ENCODE measurements around the gene PPP2R5E.

Gene PPP2R5E

GRCh38 chr14:63343878-63344277, 199.3 kb downstream of the PPP2R5E start:
- Histone ChIP-seq H3K9me3 (ENCODE audit: control insufficient read depth, low read length) (no peaks in the 10 kb centered on the region), H3K4me1 (ENCODE audit: control insufficient read depth, insufficient read depth, low read length, poor library complexity, severe bottlenecking) (no peaks in the 10 kb centered on the region), H3K4me3 (ENCODE audit: extremely low read depth, insufficient read depth, low read length, poor library complexity, severe bottlenecking) (no peak overlapping the region), H3K27ac (ENCODE audit: low read depth, low read length, severe bottlenecking) (no peak overlapping the region), H3K36me3 (ENCODE audit: control insufficient read depth, insufficient read depth, low read length) (no peaks in the 10 kb centered on the region)
- WGBS, 2 experiments (ENCODE audit: insufficient coverage in 2 of 2): no CpG with 5 or more reads among the region's 1 CpG

GRCh38 chr14:63342371-63342770, 200.8 kb downstream of the PPP2R5E start:
- no peak overlapping the region for H3K27ac ChIP-seq (ENCODE audit: low read depth, low read length, severe bottlenecking)
- no peaks in the 10 kb centered on the region for H3K4me1 ChIP-seq (ENCODE audit: control insufficient read depth, insufficient read depth, low read length, poor library complexity, severe bottlenecking)
- no peaks in the 10 kb centered on the region for H3K9me3 ChIP-seq (ENCODE audit: control insufficient read depth, low read length)
- 92 to 93% methylated on average over 4 to 6 of the region's 7 CpGs for WGBS, 2 experiments (ENCODE audit: insufficient coverage in 2 of 2)
- no peak overlapping the region for H3K4me3 ChIP-seq (ENCODE audit: extremely low read depth, insufficient read depth, low read length, poor library complexity, severe bottlenecking)
- no peaks in the 10 kb centered on the region for H3K36me3 ChIP-seq (ENCODE audit: control insufficient read depth, insufficient read depth, low read length)

- Histone ChIP-seq H3K4me3 (ENCODE audit: extremely low read depth, insufficient read depth, low read length, poor library complexity, severe bottlenecking) (no peak overlapping the region), H3K9me3 (ENCODE audit: control insufficient read depth, low read length) (no peaks in the 10 kb centered on the region), H3K27ac (ENCODE audit: low read depth, low read length, severe bottlenecking) (no peak overlapping the region), H3K36me3 (ENCODE audit: control insufficient read depth, insufficient read depth, low read length) (no peaks in the 10 kb centered on the region), H3K4me1 (ENCODE audit: control insufficient read depth, insufficient read depth, low read length, poor library complexity, severe bottlenecking) (no peaks in the 10 kb centered on the region)
- 91 to 100% methylated on average over 1 to 2 of the region's 6 CpGs for WGBS, 2 experiments (ENCODE audit: insufficient coverage in 2 of 2)
Measured at GRCh38 chr14:63328787-63329737, 214.1 kb downstream of the PPP2R5E start.

- Histone ChIP-seq H3K36me3 (ENCODE audit: control insufficient read depth, insufficient read depth, low read length) (no peaks in the 10 kb centered on the region), H3K9me3 (ENCODE audit: control insufficient read depth, low read length) (no peaks in the 10 kb centered on the region), H3K4me3 (ENCODE audit: extremely low read depth, insufficient read depth, low read length, poor library complexity, severe bottlenecking) (no peak overlapping the region), H3K27ac (ENCODE audit: low read depth, low read length, severe bottlenecking) (no peak overlapping the region), H3K4me1 (ENCODE audit: control insufficient read depth, insufficient read depth, low read length, poor library complexity, severe bottlenecking) (no peaks in the 10 kb centered on the region)
- WGBS, 2 experiments (ENCODE audit: insufficient coverage in 2 of 2): 92 to 94% methylated on average over 2 to 4 of the region's 5 CpGs
Measured at GRCh38 chr14:63326840-63327239, 216.3 kb downstream of the PPP2R5E start.

- Histone ChIP-seq H3K27ac (ENCODE audit: low read depth, low read length, severe bottlenecking) (no peak overlapping the region), H3K4me1 (ENCODE audit: control insufficient read depth, insufficient read depth, low read length, poor library complexity, severe bottlenecking) (no peaks in the 10 kb centered on the region), H3K9me3 (ENCODE audit: control insufficient read depth, low read length) (no peaks in the 10 kb centered on the region), H3K4me3 (ENCODE audit: extremely low read depth, insufficient read depth, low read length, poor library complexity, severe bottlenecking) (no peak overlapping the region), H3K36me3 (ENCODE audit: control insufficient read depth, insufficient read depth, low read length) (no peaks in the 10 kb centered on the region)
- WGBS, 2 experiments (ENCODE audit: insufficient coverage in 2 of 2): 93 to 97% methylated on average over 2 to 6 of the region's 9 CpGs
Measured at GRCh38 chr14:63322897-63323573, 220.1 kb downstream of the PPP2R5E start.

- Histone ChIP-seq H3K4me1 (ENCODE audit: control insufficient read depth, insufficient read depth, low read length, poor library complexity, severe bottlenecking) (no peaks in the 10 kb centered on the region), H3K9me3 (ENCODE audit: control insufficient read depth, low read length) (no peaks in the 10 kb centered on the region), H3K4me3 (ENCODE audit: extremely low read depth, insufficient read depth, low read length, poor library complexity, severe bottlenecking) (no peak overlapping the region), H3K27ac (ENCODE audit: low read depth, low read length, severe bottlenecking) (no peak overlapping the region), H3K36me3 (ENCODE audit: control insufficient read depth, insufficient read depth, low read length) (no peaks in the 10 kb centered on the region)
- no CpG with 5 or more reads among the region's 1 CpG for WGBS, 2 experiments (ENCODE audit: insufficient coverage in 2 of 2)
Measured at GRCh38 chr14:63322472-63322871, 220.7 kb downstream of the PPP2R5E start.

All from mesodermal cell (in vitro differentiated cells).